ENCODE data around the gene ADGRG3. TPM values are rescaled to one million over a fixed set of nuclear protein-coding genes. Genes with fewer than 3 reads are reported as not detected.

Gene ADGRG3
- total RNA-seq, 1 experiment from 2014 or later: 0.07 TPM

GRCh38 chr16:57628008-57628781, 39.9 kb upstream of the ADGRG3 start, which contains the start of gene ADGRG1:
Gene ADGRG1, plus strand, starts transcription at chr16:57628630. Its CDS starts 21,658 bp downstream, at chr16:57650288.
- H3K4me3 ChIP-seq (ENCODE audit: insufficient read depth, low read depth, low read length): peak within 1 kb of the TSS; percentile 7; the same call in 1 of the 2 replicates
- no peaks in the 10 kb centered on the region for H3K36me3 ChIP-seq (replicated peaks; ENCODE audit: control insufficient read depth, insufficient read depth, low read length)
- DNase-seq: peak; percentile 92
- no peaks in the 10 kb centered on the region; the same call in 1 of the 2 replicates for H3K27me3 ChIP-seq (ENCODE audit: control insufficient read depth, insufficient read depth, low read length)

DNA sequence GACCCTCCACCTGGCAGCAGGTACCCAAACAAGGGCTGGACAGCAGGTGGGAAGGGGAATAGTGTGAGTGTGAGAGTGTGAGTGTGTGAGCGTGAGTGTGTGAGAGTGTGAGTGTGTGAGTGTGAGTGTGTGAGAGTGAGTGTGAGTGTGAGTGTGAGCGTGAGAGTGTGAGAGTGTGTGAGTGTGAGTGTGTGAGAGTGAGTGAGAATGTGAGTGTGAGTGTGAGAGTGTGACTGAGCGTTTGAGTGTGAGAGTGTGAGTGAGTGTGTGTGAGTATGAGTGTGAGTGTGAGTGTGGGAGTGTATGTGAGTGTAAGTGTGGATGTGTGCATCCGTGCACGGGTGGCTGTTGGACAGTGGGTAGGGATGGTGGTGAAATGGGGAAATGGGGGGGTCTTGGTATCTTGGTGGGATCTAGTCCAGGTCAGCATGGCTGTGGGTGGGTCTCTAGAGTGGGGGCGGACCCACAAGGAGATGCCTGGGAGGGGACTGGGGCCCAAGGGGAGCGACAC, 39.3 kb upstream of the ADGRG3 start:
- Histone ChIP-seq H3K4me3 (ENCODE audit: insufficient read depth, low read depth, low read length) (peak overlapping the region; percentile 6; the same call in 1 of the 2 replicates), H3K36me3 (replicated peaks; ENCODE audit: control insufficient read depth, insufficient read depth, low read length) (no peaks in the 10 kb centered on the region), H3K27me3 (ENCODE audit: control insufficient read depth, insufficient read depth, low read length) (no peaks in the 10 kb centered on the region; the same call in 1 of the 2 replicates)
- DNase-seq: no peak

DNA sequence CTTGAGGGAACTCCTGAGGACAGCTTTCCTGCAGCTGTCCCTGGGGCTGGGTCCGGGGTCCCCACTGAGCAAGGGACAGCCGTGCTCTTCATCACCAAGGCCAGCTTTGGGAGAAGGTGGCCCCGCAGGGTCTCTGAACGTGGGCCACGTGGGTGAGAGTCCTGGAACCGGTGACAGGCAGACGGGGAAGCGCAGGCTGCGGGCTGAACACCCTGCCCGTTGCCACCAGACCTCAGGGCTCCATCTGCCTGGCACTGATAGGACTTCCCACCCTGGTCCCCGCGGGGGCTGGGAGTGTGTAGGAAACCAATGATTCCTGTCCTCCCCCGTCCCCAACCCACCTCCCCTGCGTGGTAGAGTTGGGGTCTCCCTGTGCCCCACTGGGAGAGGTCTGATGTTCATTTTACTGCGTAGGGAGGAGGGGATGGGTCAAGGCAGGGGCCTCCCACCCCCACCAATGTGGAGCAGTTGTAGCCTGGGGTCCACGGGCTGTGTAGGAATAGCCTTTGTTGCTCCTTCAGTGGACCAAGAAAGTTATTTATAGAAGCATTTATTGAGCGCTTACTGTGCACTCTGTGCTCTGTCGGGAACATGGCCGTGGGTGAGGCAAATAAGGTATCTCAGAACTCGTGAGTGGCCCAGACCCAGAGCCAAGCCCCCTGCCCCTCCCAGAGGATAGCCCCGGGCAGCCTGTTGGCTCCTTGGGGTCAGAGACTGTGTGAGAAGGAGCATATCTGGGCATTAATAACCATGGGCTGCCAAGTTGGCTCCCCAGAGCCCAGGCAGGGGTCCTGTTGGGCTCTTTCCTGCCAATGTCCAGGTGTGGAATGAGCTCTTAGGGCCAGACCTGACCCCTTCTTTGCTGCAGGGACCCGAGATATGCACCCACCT, 38.3 kb upstream of the ADGRG3 start:
- no peak for DNase-seq
- Histone ChIP-seq H3K27me3 (ENCODE audit: control insufficient read depth, insufficient read depth, low read length) (no peaks in the 10 kb centered on the region; the same call in 1 of the 2 replicates), H3K4me3 (ENCODE audit: insufficient read depth, low read depth, low read length) (no peak overlapping the region), H3K36me3 (replicated peaks; ENCODE audit: control insufficient read depth, insufficient read depth, low read length) (no peaks in the 10 kb centered on the region)

DNA sequence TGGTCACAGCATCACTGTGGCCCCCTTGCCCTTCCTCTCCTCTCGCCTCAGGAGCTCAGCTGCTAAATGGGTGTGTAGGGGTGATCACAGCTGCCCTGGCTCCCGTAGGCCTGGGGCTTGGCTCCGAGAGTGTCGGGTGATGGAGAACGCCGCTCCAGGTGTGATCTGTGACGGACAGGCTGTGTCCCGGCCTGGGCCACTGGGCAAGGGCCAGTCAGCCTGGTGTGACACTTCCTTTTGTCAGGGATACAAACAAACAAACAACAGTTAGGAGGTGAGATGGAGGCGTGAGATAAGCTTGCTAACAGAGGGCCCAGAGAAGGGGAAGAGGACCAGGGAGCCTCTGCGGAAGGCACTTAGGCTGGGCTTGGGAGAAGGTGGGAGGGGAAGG, 37.7 kb upstream of the ADGRG3 start:
- Histone ChIP-seq H3K4me3 (ENCODE audit: insufficient read depth, low read depth, low read length) (no peak overlapping the region), H3K27me3 (ENCODE audit: control insufficient read depth, insufficient read depth, low read length) (no peaks in the 10 kb centered on the region; the same call in 1 of the 2 replicates), H3K36me3 (replicated peaks; ENCODE audit: control insufficient read depth, insufficient read depth, low read length) (no peaks in the 10 kb centered on the region)
- no peak for DNase-seq

- no peaks in the 10 kb centered on the region; the same call in 1 of the 2 replicates for H3K27me3 ChIP-seq (ENCODE audit: control insufficient read depth, insufficient read depth, low read length)
- H3K4me3 ChIP-seq (ENCODE audit: insufficient read depth, low read depth, low read length): no peak overlapping the region
- DNase-seq: no peak
- no peaks in the 10 kb centered on the region for H3K36me3 ChIP-seq (replicated peaks; ENCODE audit: control insufficient read depth, insufficient read depth, low read length)
Observed at GRCh38 chr16:57630931-57631845, 36.9 kb upstream of the ADGRG3 start.

DNA sequence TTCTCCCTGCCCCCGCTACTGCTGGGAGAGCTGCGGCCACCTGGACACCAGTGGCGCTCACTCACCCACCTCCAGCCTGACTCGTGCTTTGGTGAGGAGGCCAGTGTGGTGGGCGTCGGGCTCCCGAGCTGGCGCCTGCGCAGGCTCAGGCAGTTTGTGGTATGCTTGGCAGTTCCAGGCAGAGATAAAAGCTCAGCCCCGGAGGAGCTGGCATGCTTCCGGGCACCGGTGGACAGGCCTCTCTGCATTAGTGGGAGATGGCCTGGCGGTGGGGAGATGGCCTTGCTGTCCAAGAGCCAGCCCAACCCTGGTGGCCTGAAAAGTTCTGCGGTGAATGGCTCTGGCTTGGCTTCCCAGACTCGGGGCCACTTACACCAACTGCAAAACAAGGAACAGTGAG, 35.5 kb upstream of the ADGRG3 start:
- H3K4me3 ChIP-seq (ENCODE audit: insufficient read depth, low read depth, low read length): no peak overlapping the region
- DNase-seq: no peak
- no peaks in the 10 kb centered on the region for H3K36me3 ChIP-seq (replicated peaks; ENCODE audit: control insufficient read depth, insufficient read depth, low read length)
- no peaks in the 10 kb centered on the region; the same call in 1 of the 2 replicates for H3K27me3 ChIP-seq (ENCODE audit: control insufficient read depth, insufficient read depth, low read length)

DNA sequence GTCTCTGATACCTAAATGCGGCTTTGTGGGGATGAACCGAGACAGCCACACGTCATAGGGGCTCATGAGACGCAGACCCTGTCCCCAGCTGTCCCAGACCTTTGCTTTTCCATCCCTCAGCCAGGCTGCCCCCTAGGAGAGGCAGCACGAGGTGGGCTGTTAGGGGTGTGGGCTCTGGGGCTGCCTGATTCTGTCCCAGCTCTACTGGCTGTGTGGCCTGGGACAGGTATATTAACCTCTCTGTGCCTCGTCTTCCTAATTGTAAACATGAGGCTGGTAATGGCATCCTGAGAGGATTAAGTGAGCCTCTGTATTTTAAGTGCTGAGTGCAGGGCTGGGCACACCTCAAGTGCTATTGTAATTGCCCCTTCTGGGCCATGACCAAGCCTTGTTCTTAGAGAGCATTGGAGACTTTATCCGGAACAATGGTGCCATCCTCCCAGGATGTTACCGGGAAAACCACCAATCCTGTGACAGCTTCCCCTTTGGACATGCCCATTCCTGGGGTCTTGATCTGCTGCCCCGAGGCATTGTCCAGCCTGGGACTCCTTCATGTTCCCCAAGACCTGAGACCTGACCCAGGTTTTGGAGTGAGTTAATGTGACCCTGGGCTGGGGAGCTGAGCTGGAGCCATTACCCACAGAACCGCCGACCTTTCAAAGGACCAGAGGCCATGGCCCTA, 34.6 kb upstream of the ADGRG3 start:
- H3K36me3 ChIP-seq (replicated peaks; ENCODE audit: control insufficient read depth, insufficient read depth, low read length): no peaks in the 10 kb centered on the region
- DNase-seq: no peak
- no peak overlapping the region for H3K4me3 ChIP-seq (ENCODE audit: insufficient read depth, low read depth, low read length)
- H3K27me3 ChIP-seq (ENCODE audit: control insufficient read depth, insufficient read depth, low read length): no peaks in the 10 kb centered on the region; the same call in 1 of the 2 replicates

DNA sequence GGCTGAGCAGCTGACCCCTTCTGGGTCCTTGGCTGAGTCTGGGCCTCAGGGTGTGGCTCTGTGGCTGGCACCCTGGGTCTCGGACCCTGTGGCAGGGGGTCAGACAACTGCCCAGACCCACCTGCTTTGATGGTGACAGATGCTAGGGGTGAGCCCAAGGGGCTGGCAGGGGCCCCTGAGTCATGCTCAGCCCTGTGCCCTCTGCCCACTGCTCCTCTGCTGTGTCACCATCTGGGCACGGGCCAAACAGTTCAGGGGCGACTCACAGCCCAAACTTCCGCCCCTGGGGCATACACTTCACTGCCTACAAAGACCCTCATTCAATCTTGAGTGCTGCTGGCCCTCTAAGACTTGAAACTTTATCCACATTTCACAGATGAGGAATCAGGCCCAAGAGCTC, 33.9 kb upstream of the ADGRG3 start:
- Histone ChIP-seq H3K4me3 (ENCODE audit: insufficient read depth, low read depth, low read length) (no peak overlapping the region), H3K27me3 (ENCODE audit: control insufficient read depth, insufficient read depth, low read length) (no peaks in the 10 kb centered on the region), H3K36me3 (replicated peaks; ENCODE audit: control insufficient read depth, insufficient read depth, low read length) (no peaks in the 10 kb centered on the region)
- DNase-seq: no peak

DNA sequence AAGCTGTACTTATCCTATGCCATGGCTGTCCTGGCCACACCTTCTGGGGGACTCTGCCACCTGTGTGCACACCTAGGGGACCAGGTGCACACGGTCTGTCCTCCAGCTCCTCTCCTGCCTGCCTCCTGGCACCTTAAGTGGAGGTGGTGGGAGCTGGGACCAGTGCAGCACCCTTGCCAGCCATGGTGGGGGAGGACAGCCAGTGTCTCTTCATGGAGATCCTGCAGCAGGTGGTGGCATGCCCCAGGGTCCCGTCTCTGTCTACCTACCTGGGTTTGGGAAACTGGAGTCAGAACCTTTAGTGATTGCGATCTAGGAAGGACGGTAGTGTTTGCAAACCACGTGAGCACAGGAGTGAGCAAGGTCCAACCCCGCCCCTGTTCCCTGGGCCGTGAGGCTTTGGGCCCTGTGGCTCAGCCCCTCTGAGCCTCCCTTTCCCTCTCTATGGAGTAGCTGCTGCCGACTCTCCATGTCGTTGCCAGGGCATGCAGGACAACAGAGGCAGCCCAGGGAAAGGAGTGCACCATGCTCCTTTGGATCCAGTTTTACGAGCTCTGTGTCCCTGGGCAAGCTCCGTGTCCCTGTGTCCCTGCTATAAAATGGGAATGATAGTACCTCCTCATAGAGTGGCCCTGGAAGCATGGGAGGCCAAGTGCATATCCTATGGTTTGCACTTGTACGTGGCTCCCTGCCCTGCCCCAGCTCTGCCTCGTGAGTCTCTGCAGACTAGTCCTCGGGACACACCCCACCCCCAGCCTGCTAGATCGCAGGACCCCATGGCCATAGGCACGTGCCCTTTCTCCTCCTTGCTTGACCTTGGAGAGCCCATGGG, 32.6 kb upstream of the ADGRG3 start:
- Histone ChIP-seq H3K36me3 (replicated peaks; ENCODE audit: control insufficient read depth, insufficient read depth, low read length) (no peaks in the 10 kb centered on the region), H3K27me3 (ENCODE audit: control insufficient read depth, insufficient read depth, low read length) (no peaks in the 10 kb centered on the region), H3K4me3 (ENCODE audit: insufficient read depth, low read depth, low read length) (no peak overlapping the region)
- DNase-seq: peak; percentile 40

DNA sequence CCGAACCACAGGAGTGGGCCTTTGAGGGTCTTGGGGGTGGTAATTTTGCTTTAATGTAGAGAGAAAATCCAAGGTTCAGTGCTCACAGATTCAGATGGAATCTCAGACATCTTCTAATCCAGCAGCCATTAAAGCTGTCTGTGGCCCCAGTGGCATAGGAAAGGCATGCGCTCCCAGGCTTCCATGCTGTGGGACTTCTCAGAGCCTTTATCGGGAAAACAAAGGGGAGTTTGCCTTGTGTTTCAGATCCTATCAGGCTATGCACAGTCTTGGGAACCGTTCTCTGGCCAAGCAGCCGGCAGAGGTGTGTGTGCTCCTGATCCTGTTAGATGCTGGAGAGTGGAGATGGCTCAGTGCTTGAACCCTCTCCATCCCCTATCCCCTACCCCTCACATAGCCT, 31.9 kb upstream of the ADGRG3 start:
- no peaks in the 10 kb centered on the region for H3K36me3 ChIP-seq (replicated peaks; ENCODE audit: control insufficient read depth, insufficient read depth, low read length)
- no peak for DNase-seq
- H3K4me3 ChIP-seq (ENCODE audit: insufficient read depth, low read depth, low read length): no peak overlapping the region
- H3K27me3 ChIP-seq (ENCODE audit: control insufficient read depth, insufficient read depth, low read length): no peaks in the 10 kb centered on the region

DNA sequence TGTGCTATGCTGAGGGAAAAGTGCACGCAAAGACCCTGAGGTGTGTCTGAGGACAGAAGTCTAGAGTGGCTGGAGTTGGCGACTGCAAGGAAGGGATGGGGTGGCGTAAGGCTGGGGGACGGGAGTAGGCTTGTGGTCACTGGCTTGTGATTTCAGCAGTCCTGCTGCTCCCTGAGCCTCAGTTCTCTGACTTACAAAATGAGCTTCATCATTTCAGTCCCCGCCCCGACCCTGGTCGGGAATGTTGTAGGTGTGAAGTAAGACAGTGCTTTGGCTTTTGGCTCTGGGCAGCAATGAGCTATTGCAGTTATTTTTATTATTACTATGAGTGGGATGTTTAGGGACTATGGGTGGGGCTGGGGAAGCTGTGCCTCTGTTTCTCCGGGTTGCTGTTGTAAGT, 31.1 kb upstream of the ADGRG3 start:
- no peak for DNase-seq
- no peak overlapping the region for H3K4me3 ChIP-seq (ENCODE audit: insufficient read depth, low read depth, low read length)

DNA sequence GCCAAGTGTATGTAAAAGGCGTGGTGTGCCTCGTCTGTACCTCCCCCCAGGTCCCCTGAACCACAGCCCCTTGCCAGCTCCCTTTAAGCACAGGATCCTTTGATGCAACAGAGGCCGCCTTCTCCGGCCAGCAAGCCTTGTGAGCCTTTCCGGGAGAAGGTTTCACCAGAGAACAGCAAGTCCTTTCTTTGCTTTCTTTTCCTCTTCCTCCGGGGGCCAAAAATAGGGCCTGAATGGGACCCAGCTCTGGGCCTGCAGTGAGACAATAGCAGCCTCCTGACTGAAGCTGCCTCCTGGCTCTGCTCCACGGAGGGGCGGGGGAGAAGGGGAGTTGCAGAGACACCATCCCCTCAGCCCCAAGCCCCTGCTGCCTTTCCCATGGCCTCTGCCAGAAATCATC, 30.7 kb upstream of the ADGRG3 start:
- no peak for DNase-seq
- no peaks in the 10 kb centered on the region for H3K27me3 ChIP-seq (ENCODE audit: control insufficient read depth, insufficient read depth, low read length)
- H3K4me3 ChIP-seq (ENCODE audit: insufficient read depth, low read depth, low read length): no peak overlapping the region
- no peaks in the 10 kb centered on the region for H3K36me3 ChIP-seq (replicated peaks; ENCODE audit: control insufficient read depth, insufficient read depth, low read length)

More for the DNA sequence above, 31.1 kb upstream of the ADGRG3 start:
- H3K36me3 ChIP-seq (replicated peaks; ENCODE audit: control insufficient read depth, insufficient read depth, low read length): no peaks in the 10 kb centered on the region
- no peaks in the 10 kb centered on the region for H3K27me3 ChIP-seq (ENCODE audit: control insufficient read depth, insufficient read depth, low read length)

DNA sequence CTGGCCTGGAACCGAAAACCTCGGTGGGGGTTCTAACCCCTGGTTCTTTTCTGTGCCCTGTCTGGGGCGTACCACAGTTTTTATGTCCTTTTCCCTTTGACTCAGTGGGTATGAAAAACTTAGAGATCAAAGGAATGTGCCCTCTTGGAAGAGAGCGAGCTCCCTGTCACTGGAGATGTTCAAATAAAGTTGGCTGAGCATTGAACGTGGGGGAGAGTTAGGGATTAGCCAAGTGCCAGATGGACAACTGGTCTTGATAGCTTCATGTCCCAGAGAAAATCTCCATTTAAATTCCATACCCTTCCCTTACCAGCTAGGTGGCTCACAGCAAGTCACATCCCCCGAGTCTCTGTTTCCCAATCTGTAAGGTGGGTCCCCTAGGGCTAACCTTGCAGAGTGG, 30.1 kb upstream of the ADGRG3 start:
- Histone ChIP-seq H3K27me3 (ENCODE audit: control insufficient read depth, insufficient read depth, low read length) (no peaks in the 10 kb centered on the region), H3K36me3 (replicated peaks; ENCODE audit: control insufficient read depth, insufficient read depth, low read length) (no peaks in the 10 kb centered on the region), H3K4me3 (ENCODE audit: insufficient read depth, low read depth, low read length) (no peak overlapping the region)
- no peak for DNase-seq

Measured in H7 (cell line).